Dendritic cell treated with granulocyte-macrophage colony-stimulating factor and Interleukin-4, amounts not matched to agents 40 ng/mL and 50 ng/mL, for 4 days (primary cell): ENCODE results near the gene SLC26A3.
A peak's percentile ranks its signal among the peaks of the same experiment; 100 is the strongest.

Experiments used
- H3K27ac Mint-ChIP-seq: one replicate; pipeline ENCODE4 v1.8.0; 2022; ENCODE audit warnings: mild to moderate bottlenecking, mixed read lengths
- H3K27me3 Mint-ChIP-seq: one replicate; pipeline ENCODE4 v1.8.0; 2022; ENCODE audit warnings: mild to moderate bottlenecking, mixed read lengths
- H3K36me3 Mint-ChIP-seq: one replicate; pipeline ENCODE4 v1.8.0; 2022; ENCODE audit warnings: low read depth, mixed read lengths
- H3K4me1 Mint-ChIP-seq: one replicate; pipeline ENCODE4 v1.8.0; 2022; ENCODE audit warnings: low read depth, mixed read lengths
- H3K4me3 Mint-ChIP-seq: one replicate; pipeline ENCODE4 v1.8.0; 2022; ENCODE audit warnings: mild to moderate bottlenecking, moderate library complexity, mixed read lengths
- H3K9me3 Mint-ChIP-seq: one replicate; pipeline ENCODE4 v1.8.0; 2022; ENCODE audit warnings: mixed read lengths
- intact Hi-C: fragments of 100-400 bp; cut with micrococcal nuclease; formaldehyde crosslinking; loops from one replicate; pipeline ENCODE4 v1.15.0; 2022

Gene SLC26A3

GRCh38 chr7:107751113-107751512, 51.9 kb downstream of the SLC26A3 start:
- peaks cover 68% of the 10 kb centered on the region for H3K36me3 Mint-ChIP-seq

DNA sequence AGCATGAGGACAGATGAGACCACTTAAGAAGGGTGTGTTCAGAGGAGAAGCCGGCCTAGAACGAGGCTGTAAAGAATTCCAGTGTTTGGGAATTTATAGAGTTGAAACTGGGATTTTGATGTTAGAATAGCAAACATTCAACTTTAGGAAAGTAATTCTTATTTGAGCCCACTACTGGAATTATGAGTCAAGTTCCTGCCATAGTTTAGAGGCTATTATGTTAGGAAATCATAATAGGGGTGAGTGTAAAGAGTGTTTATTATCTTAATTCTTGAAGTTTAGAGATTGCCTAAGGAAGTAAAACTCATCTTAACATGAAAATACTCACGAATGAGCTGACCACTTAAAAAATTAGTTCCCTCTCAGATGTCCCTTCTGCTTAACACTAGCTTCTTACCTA, 57.0 kb downstream of the SLC26A3 start:
- Mint-ChIP-seq H3K27me3 (no peaks in the 10 kb centered on the region), H3K4me3 (peak overlapping the region; percentile 39), H3K27ac (peak overlapping the region; percentile 99), H3K36me3 (peaks cover 59% of the 10 kb centered on the region), H3K9me3 (no peaks in the 10 kb centered on the region), H3K4me1 (peaks cover 22% of the 10 kb centered on the region)
- intact Hi-C loops = loop anchor here (10.0 kb wide), 1 partner anchor 571 kb away; no protein-coding TSS in a partner anchor

More at GRCh38 chr7:107751113-107751512, 51.9 kb downstream of the SLC26A3 start:
- H3K27ac Mint-ChIP-seq = no peak overlapping the region
- H3K4me1 Mint-ChIP-seq = no peaks in the 10 kb centered on the region
- H3K27me3 Mint-ChIP-seq = no peaks in the 10 kb centered on the region
- H3K9me3 Mint-ChIP-seq = no peaks in the 10 kb centered on the region
- H3K4me3 Mint-ChIP-seq = no peak overlapping the region
- intact Hi-C loops = no loop called here

DNA sequence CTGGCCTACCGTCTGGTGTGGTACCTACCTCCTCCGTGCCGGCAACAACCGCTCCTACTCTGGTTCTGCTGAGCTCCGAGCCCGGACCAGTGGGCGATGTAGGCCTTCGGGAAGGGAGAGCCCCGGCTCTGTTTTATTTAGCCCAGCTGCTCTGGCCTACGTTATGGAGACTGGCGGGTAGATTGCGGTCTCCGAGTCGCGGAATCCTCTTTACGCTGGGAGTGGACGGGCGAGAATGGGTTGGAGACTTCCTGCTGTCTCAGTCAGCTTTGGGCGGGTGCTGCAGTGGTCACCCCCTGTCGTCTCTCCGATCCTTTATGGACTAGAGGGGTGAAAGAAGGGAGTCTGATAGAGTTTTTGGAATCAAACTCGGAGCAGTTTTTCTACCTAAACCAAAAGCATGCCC, 58.7 kb downstream of the SLC26A3 start:
- Mint-ChIP-seq H3K9me3 (no peaks in the 10 kb centered on the region), H3K27ac (peak overlapping the region; percentile 99), H3K4me1 (peaks cover 22% of the 10 kb centered on the region), H3K4me3 (peak overlapping the region; percentile 97), H3K27me3 (no peaks in the 10 kb centered on the region), H3K36me3 (peaks cover 42% of the 10 kb centered on the region)
- intact Hi-C loops = loop anchor here (5.0 to 10.0 kb wide), 2 partner anchors 182 to 570 kb away; partner anchors contain the start of genes COG5 and DUS4L

GRCh38 chr7:107743567-107744344, 59.3 kb downstream of the SLC26A3 start, which contains the start of gene CBLL1:
TSS of gene CBLL1 (plus strand) at chr7:107744142. CDS start at chr7:107744164, 22 bp downstream.
- peak within 1 kb of the TSS; percentile 99 for H3K27ac Mint-ChIP-seq
- no peaks in the 10 kb centered on the region for H3K27me3 Mint-ChIP-seq
- H3K9me3 Mint-ChIP-seq = no peaks in the 10 kb centered on the region
- H3K36me3 Mint-ChIP-seq = peaks cover 36% of the 10 kb centered on the region
- H3K4me1 Mint-ChIP-seq = peaks cover 22% of the 10 kb centered on the region
- peak within 1 kb of the TSS; percentile 97 for H3K4me3 Mint-ChIP-seq
- intact Hi-C loops = loop anchor here (1.0 to 10.0 kb wide), 4 partner anchors 132 to 569 kb away; partner anchors contain the start of genes COG5, DLD and DUS4L

DNA sequence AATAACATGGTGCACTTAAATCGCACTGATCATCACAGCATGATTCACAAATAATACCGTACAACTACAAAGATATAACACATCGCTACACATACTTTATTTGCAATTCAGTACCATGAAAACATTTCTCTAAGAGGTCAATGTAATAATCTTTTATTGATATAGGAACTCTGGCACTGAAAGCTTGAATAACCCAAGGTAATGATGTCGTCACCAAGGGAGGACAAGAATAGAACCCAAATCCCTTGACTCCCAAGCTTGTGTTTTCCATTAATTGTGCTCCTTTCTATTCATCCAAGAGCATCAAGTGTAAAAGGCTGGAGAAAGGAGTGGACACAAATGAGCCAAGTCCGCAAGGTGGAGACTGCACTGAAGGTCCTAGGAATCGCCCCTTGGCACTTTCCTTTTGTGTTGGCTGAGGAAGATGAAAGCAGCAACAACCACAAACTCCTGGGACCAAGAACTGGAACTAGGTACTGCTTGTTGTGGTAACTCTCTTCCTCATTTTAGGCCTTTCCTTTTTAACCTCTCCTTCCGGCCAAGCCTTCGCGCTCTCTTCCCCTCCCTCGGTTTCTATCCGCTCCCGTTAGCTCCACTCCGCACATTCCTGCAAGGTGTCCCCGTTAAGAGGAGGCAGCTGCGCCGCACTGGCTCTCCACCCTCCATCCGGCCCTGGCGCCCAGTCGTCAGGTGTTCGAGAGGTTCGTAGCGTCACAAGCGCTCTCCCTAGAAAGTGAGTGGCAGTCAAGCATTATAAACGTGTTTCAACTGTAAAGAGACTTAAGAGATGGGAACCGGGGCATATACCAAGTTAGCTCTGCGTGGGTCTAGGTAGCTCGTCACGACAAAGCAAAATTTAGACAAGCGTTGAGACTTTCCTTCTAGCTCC, 60.1 kb downstream of the SLC26A3 start:
- Mint-ChIP-seq H3K27ac (peak overlapping the region; percentile 99), H3K4me3 (peak overlapping the region; percentile 97), H3K9me3 (no peaks in the 10 kb centered on the region), H3K36me3 (peaks cover 32% of the 10 kb centered on the region), H3K27me3 (no peaks in the 10 kb centered on the region), H3K4me1 (peaks cover 22% of the 10 kb centered on the region)
- intact Hi-C loops = loop anchor here (1.0 to 10.0 kb wide), 4 partner anchors 132 to 568 kb away; partner anchors contain the start of genes COG5, DLD and DUS4L

DNA sequence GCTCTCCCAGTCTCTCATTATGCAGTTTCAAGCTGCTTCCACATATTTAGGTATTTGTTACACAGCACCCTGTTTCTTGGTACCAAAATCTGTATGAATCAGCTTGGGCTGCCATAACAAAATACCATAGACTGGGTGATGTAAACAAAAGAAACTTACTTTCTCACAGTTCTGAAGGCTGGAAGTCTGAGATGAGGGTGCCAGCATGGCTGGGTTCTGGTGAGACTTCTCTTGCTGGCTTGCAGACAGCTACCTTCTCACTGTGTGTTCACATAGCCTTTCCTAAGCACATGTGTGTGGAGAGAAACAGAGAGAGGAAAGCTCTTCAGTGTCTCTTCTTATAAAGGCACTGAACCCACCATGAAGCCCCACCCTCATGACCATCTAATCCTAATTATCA, 74.7 kb downstream of the SLC26A3 start:
- no peak overlapping the region for H3K27ac Mint-ChIP-seq
- H3K4me3 Mint-ChIP-seq = no peak overlapping the region
- H3K4me1 Mint-ChIP-seq = no peaks in the 10 kb centered on the region
- peaks cover 3% of the 10 kb centered on the region for H3K9me3 Mint-ChIP-seq
- peaks cover 7% of the 10 kb centered on the region for H3K27me3 Mint-ChIP-seq
- intact Hi-C loops = no loop called here
- H3K36me3 Mint-ChIP-seq = no peaks in the 10 kb centered on the region

GRCh38 chr7:107726356-107727130, 76.5 kb downstream of the SLC26A3 start:
- H3K36me3 Mint-ChIP-seq = no peaks in the 10 kb centered on the region
- intact Hi-C loops = no loop called here
- no peaks in the 10 kb centered on the region for H3K4me1 Mint-ChIP-seq
- H3K27me3 Mint-ChIP-seq = peaks cover 7% of the 10 kb centered on the region
- no peak overlapping the region for H3K27ac Mint-ChIP-seq
- no peak overlapping the region for H3K4me3 Mint-ChIP-seq
- H3K9me3 Mint-ChIP-seq = no peaks in the 10 kb centered on the region

DNA sequence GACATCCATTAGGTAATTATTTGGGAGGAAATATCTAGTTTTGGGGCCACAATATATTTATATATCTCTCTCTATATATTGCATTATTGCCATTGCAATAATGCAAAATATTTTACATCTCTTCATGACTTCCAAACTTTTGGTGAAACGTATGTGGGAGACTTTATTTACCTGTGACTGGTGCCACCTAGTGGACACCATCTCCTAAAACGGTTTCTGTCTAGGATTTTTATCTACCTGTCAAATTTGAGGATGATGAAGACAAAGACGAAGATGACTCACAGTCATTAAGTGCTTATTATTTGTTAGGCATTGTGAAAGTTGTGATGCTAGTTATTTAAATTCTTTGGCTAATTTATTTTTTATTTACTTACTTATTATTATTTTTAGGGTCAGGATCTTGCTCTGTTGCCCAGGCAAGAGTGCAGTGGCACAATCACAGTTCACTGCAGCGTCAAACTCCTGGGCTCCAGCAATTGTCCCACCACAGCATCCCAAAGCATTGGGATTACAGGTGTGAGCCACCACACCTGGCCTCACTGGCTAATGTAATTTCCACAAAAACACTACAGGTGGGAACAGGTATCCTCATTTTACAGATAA, 77.8 kb downstream of the SLC26A3 start:
- intact Hi-C loops = loop anchor here (1.0 kb wide), 1 partner anchor 262 kb away; no protein-coding TSS in a partner anchor
- Mint-ChIP-seq H3K27ac (no peak overlapping the region), H3K9me3 (no peaks in the 10 kb centered on the region), H3K4me3 (no peak overlapping the region), H3K4me1 (no peaks in the 10 kb centered on the region), H3K27me3 (peaks cover 7% of the 10 kb centered on the region), H3K36me3 (no peaks in the 10 kb centered on the region)

DNA sequence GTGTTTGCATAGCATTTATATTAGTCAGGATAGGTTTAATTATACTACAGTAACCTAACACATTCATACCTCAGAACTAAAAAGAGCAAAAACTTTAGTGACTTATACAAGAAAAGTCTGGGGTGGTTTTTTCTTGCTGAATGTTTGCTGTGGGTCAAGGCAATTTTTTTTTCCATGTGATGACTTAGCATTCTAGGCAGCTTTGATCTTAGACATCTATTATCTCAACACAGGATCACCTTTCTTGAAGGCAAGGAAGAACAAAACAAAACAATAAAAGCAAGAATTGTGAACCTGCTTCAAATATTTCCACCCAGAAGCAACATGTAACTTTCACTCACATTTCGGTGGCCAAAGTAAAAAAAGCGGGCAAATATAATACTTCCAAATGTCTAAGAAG, 79.8 kb downstream of the SLC26A3 start:
- no peaks in the 10 kb centered on the region for H3K4me1 Mint-ChIP-seq
- H3K9me3 Mint-ChIP-seq = no peaks in the 10 kb centered on the region
- no peaks in the 10 kb centered on the region for H3K36me3 Mint-ChIP-seq
- intact Hi-C loops = no loop called here
- H3K27me3 Mint-ChIP-seq = peaks cover 8% of the 10 kb centered on the region
- H3K4me3 Mint-ChIP-seq = no peak overlapping the region
- H3K27ac Mint-ChIP-seq = no peak overlapping the region

DNA sequence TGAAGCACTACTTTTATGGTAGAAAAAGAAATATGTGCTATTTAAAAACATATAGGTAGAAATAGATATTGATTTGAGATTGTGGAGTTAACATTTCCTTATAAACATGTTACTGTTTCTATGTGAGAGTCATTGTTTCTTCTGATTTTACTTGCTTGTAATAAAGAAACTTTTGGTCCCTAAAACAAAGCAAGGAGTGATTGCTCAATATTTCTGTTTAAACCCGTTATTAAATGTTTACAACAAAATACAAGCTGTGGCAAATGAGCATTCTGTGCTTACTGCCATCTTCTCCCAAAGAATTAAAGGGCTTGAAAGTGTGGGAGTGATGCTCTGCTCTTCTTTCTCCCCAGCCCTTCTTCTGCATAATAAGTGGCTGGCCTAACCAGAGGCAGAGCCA, 81.7 kb downstream of the SLC26A3 start:
- Mint-ChIP-seq H3K27me3 (peaks cover 3% of the 10 kb centered on the region), H3K36me3 (no peaks in the 10 kb centered on the region), H3K4me1 (no peaks in the 10 kb centered on the region), H3K27ac (no peak overlapping the region), H3K9me3 (no peaks in the 10 kb centered on the region), H3K4me3 (no peak overlapping the region)
- intact Hi-C loops = no loop called here

GRCh38 chr7:107718456-107719193, 84.4 kb downstream of the SLC26A3 start:
- no peak overlapping the region for H3K4me3 Mint-ChIP-seq
- intact Hi-C loops = no loop called here
- no peaks in the 10 kb centered on the region for H3K9me3 Mint-ChIP-seq
- H3K27ac Mint-ChIP-seq = no peak overlapping the region
- H3K36me3 Mint-ChIP-seq = no peaks in the 10 kb centered on the region
- H3K27me3 Mint-ChIP-seq = peaks cover 3% of the 10 kb centered on the region
- H3K4me1 Mint-ChIP-seq = no peaks in the 10 kb centered on the region

DNA sequence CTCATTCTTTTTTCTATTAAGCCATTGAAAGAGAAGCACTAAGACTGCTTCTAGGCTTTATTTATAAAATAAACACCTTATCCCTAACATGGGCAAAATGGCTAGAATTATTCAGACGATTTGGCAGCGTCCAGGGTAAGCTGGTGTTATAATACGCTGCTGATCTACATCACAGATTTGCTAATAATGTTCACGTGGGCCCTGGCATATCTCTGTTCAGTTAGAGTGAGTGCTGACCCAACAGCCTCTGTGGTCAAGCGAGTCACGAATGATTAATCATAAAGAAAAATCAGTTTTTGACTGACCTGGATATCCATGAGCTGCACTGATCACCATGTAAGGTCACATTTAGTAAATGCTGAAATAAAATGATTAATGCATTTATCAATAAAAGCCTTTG, 87.5 kb downstream of the SLC26A3 start:
- no peaks in the 10 kb centered on the region for H3K4me1 Mint-ChIP-seq
- no peaks in the 10 kb centered on the region for H3K36me3 Mint-ChIP-seq
- H3K4me3 Mint-ChIP-seq = no peak overlapping the region
- H3K27ac Mint-ChIP-seq = no peak overlapping the region
- intact Hi-C loops = no loop called here
- H3K9me3 Mint-ChIP-seq = no peaks in the 10 kb centered on the region
- H3K27me3 Mint-ChIP-seq = peaks cover 3% of the 10 kb centered on the region
